Ureter (tissue), 1 donor: ENCODE data around the gene KCNJ6. TPM values are rescaled to one million over a fixed set of nuclear protein-coding genes. Genes with fewer than 3 reads are reported as not detected.

Experiments
- DNase-seq: peaks from one replicate; pipeline ENCODE4 v3.0.0-alpha.2; 2020; ENCODE audit warnings: low spot score
- total RNA-seq: library from RNA; stranded (reverse); gene quantifications from one replicate; pipeline ENCODE4 v1.2.4, GENCODE V29; 2023
- donor health status: DM: yes; HTN: yes; CAD: no.

The KCNJ6 gene
- total RNA-seq, 1 donor from 2014 or later: not detected

DNA sequence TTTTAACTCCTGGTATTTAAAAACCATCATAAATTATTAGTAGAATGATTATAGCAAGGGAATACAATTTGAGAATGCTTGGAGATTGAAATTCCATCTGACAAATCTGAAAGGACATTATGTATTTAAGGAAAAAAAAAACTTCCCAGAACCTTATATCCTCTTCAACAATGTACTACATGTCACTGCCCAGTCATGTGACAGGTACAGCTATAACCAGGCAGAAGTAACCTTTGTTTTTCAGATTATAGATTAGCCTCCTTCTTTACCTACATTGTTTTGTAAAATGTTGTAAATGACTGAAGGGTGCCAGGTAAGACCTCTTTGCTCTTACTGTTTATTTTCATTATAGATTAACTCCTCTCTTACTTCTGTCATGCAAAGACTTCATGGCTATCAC is 96.9 kb downstream of the KCNJ6 start:
- no peak for DNase-seq

GRCh38 chr21:37817242-37817641 is 99.0 kb downstream of the KCNJ6 start:
- no peak for DNase-seq

DNA sequence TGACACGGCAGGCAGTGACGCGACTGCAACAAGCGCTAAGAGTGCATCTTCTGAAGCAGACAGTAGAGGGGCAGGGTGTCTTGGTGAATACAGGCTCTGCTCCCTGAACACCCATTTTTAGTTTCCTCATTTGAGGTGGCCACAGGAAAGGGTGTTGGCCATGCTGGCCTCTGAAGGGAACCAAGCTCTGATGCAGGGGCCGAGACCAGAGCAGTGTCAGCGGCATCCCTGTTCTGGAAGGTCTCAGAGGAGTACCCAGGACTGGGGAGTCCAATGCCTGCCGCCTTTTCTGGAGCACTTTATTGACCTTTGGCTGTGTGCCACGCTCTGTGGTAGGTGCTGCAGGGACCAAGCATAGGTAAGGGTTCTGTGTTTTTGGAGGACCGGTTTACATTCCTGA is 100.4 kb downstream of the KCNJ6 start:
- DNase-seq: no peak

DNA sequence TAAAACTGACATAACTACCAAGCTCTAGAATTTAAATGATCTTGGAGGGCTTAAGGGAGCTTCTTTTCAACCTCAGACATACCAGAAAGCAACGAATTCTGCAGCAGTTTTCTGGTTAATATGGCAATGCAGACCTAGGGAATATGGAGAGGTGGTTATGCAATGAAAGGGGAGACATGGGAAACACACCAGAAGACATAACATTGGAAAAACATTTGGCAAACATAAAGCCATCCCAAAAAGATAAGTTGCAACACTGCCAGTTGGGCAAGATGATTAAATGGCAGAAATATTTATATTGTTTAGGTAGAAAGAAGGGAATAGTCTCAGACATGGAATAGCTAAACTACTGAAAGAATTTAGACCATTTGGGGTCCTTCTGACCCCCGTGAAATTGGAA is 104.5 kb downstream of the KCNJ6 start:
- no peak for DNase-seq

GRCh38 chr21:37808261-37808660 is 108.0 kb downstream of the KCNJ6 start:
- no peak for DNase-seq

DNA sequence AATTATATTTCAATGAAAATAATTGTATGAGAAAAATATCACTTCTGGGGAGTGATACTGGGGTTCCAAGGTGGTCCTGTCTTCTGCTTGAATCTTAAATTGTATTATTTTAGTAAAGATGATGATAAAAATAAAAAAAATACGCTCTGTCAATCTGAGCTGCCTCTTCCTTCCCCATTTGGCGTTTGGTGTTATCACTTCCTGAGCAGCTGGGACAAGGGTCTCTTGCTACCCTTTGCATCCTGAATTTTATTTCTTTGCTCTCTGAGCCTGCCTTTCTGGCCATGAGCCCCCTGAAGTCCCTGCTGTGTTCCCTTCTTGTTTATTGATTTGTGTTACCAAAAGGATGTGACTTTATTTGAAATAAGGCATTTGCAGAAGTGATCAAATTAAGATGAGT is 111.0 kb downstream of the KCNJ6 start:
- DNase-seq: no peak

DNA sequence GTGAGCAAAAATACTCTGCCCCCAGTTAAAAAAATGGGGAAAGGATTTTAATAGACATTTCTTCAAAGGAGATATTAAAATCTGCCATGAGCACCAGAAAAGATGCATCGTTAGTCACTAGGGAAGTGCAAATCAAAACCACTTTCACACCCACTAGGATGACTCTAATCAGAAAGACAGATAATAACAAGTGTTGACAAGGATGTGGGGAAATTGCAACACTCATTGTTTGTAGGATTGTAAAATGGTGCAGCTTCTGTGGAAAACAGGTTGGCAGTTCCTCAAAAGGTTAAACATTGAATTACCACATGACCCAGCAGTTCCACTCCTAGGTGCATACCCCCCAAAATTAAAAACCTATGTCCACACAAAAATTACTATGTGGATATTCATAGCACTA is 112.3 kb downstream of the KCNJ6 start:
- no peak for DNase-seq

GRCh38 chr21:37803101-37803651 is 113.1 kb downstream of the KCNJ6 start:
- no peak for DNase-seq

- no peak for DNase-seq
Observed at GRCh38 chr21:37800456-37801061, 115.7 kb downstream of the KCNJ6 start.

- no peak for DNase-seq
Observed at GRCh38 chr21:37800057-37800455, 116.2 kb downstream of the KCNJ6 start.

GRCh38 chr21:37799211-37800056 is 116.8 kb downstream of the KCNJ6 start:
- DNase-seq: no peak

GRCh38 chr21:37797403-37797802 is 118.9 kb downstream of the KCNJ6 start:
- no peak for DNase-seq

DNA sequence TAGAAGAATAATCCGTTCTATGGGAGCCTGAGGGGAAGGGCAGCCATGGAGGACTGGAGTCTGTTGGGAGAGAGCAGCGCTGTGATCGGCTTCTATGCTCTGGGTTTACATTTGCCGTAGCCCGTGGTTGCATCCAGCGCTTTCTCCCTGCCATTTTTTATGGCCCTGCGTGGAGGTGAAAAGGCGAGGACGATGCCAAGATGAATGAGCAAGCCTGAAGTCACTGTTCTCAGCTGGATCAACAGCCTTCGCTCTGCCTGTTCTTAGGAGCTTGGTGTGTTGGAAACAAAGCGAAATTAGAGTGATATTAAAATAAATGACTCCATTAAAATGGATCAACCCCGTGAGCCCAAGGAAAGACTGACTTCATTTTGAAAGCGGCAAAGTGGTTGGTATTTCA is 120.2 kb downstream of the KCNJ6 start:
- DNase-seq: no peak

DNA sequence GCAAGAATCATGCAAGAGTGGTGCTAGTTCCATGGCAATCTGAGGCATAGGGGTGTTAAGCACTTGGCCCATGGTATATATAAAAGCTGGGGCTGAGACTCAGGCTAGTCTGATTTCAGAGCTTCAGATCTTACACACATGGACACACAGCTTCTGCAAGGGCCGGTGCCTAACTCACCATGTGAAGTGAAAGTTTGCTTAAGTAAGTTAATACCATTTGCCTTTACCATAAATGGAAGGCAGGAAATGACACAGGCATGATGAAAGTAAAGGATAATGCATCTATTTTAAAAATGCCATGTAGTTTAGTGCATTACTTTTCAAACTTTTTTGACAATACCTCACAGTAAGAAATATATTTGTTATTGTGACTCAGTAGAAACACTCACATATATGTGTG is 122.6 kb downstream of the KCNJ6 start:
- DNase-seq: no peak

DNA sequence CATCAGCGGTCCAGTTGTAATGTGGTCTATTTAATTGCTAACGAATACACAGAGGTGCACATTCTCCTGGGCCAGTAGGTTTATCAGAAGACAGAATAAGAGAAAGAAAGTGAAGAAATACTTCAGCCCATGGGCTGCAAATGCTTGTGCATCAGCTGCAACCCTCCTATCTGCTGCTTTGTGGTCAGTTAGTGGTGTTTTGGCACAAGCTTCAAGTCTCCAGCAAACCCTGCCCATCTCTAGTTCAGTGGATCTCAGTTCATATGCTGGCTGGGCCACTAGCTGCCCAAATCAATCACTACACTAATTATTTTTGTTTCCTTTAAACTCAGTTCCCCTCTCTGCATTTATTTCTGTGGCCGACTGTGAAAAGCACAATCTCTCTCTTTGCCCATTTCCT is 124.2 kb downstream of the KCNJ6 start:
- DNase-seq: no peak

GRCh38 chr21:37790905-37791304 is 125.4 kb downstream of the KCNJ6 start:
- no peak for DNase-seq

DNA sequence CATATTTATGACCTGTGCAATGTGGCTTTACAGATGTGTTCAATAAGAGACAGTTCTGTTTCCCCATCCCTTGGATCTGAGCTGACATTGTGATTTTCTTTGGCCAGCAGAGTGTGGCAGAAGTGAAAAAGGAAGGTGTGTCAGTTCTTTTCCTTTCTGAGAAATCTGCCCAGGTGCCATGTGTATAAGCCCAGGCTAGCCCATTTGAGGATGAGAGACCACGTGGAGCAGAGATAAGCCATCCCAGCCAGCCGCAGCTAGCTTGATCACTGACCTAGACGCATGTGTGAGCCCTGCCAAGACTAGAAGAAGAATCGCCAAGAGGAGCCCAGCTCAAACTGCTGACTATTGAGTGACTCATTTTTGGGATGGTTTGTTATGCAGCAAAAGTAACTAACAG is 127.8 kb downstream of the KCNJ6 start:
- no peak for DNase-seq

DNA sequence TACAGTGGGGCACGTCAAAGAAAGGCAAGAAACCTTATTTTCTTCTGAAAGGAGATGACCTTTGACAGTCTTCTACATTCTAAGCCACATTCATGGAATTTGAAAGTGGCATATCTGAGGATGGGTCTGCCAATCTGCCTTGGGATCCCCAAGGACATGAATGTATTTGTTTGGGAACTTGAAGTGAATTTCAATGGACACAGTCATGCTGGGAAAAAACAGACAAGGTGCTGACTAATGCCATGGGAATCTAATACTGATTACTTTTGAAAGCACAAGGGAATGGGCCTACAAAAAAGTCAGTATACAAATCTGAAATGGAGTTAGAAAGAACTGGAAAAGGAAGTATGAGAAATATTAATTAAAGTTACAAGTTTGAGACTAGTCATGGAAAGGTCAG is 128.8 kb downstream of the KCNJ6 start:
- DNase-seq: no peak

DNA sequence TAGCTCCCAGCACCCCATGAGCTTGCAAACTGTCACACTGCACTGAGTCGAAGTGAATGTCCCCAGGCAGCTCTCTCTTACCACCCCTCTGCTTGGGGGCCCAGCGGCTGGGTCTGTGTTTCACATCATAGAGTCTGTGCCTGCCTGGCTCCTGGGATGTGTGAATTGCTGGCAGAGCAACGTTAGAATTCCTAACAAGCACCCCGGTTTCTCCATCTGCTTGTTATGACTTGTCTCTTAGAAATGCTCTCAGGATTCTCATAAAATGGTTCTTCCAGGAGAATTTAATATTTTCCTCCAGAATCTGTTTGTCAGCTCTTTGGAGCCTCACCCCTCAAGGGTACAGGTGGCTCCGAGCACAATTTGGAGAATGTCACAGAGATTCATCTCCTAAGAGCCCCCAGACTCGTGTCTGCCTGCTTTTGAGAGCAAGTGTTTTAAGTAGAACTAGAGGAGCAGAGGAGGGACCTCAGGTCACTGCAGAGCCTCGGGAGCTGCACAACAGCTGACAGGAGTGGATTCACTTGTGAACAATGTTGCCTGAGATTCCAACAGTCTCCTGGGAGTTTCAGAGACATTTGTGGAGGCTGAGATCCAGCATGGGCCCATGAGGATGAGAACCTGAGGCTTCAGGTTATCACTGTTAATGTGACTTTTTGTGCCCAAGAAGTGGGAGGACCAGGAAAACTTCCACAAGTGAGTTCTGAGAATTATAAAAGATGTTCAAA is 131.5 kb downstream of the KCNJ6 start:
- DNase-seq: no peak

DNA sequence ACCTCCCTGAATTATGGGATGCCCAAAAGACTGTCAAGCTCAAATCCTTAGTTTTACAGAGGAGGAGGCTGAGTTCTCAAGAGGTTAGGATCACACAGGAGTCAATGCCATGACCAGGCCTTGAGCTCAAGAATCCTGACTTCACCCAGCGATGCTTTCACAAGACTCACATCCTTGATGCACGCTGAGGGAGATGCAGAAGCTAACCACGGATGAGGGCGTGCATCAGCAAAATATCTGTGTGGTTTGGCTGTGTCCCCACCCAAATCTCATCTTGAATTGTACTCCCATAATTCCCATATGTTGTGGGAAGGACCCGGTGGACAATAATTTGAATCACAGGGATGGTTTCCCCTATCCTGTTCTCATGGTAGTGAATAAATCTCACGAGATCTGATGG is 133.2 kb downstream of the KCNJ6 start:
- no peak for DNase-seq

- DNase-seq: no peak
Observed at GRCh38 chr21:37780991-37781983, 135.0 kb downstream of the KCNJ6 start.
